Measurements from ENCODE around the gene COL19A1.

DNA sequence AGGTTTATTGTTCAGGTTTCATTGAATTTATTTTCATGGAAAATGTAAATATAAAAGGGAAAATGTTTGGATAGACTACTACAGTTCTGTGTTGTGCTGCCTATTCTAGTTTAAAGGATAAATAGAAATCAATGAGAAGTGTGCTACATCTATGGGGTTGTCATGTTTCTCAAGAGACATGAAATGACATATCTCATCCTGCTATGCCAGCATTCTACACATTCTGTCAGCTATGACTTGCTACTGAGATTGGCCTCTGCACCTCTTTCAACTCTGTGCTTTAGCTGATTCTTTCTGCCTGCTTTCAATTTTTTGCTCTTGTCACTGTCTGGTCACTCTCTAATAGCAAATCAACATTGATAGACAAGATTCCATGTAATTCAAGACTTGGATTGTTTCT lies 33.8 kb upstream of the COL19A1 start:
- TF ChIP-seq YY1 (IDR thresholded peaks at IDR 0.05; ENCODE audit: low read depth), result no peak
- no peak for TF ChIP-seq EP300 (IDR thresholded peaks at IDR 0.05; ENCODE audit: borderline replicate concordance)
- TF ChIP-seq CEBPB (IDR thresholded peaks at IDR 0.05), result no peak
- TF ChIP-seq NFIC (IDR thresholded peaks at IDR 0.05), result no peak
- TF ChIP-seq CREB1 (IDR thresholded peaks at IDR 0.05; ENCODE audit: low read depth), result no peak
- no peak for TF ChIP-seq TAF1 (IDR thresholded peaks at IDR 0.05; ENCODE audit: low read depth)

All from Ishikawa (cell line).